GM19035 (cell line): ENCODE measurements around the gene TMEM35B.
"Not testable (repeated sequence)": the region's sequence is repeated elsewhere in the genome, so short reads cannot be mapped to it uniquely, and the experiment has no call there.

Source experiments
- ATAC-seq: cut with Tn5 transposase; IDR thresholded peaks from one replicate; pipeline ENCODE4 v1.9.1; 2021; ENCODE audit not compliant: unreplicated experiment

TMEM35B gene

GRCh38 chr1:34976384-34977209 lies 8.6 kb downstream of the TMEM35B start:
- ATAC-seq, result no peak

- ATAC-seq, result no peak
Observed at GRCh38 chr1:34975771-34976170, 9.4 kb downstream of the TMEM35B start.

- ATAC-seq, result no peak
Observed at GRCh38 chr1:34975338-34975737, 9.8 kb downstream of the TMEM35B start.

- ATAC-seq, result no peak
Observed at GRCh38 chr1:34974626-34975025, 10.5 kb downstream of the TMEM35B start.

- ATAC-seq, result no peak
Observed at GRCh38 chr1:34973326-34973725, 11.8 kb downstream of the TMEM35B start.

GRCh38 chr1:34970829-34971228 lies 14.3 kb downstream of the TMEM35B start:
- ATAC-seq, result no peak

GRCh38 chr1:34970220-34970735 lies 14.9 kb downstream of the TMEM35B start:
- no peak for ATAC-seq

GRCh38 chr1:34968297-34968696 lies 16.9 kb downstream of the TMEM35B start:
- not testable (repeated sequence) for ATAC-seq

- not testable (repeated sequence) for ATAC-seq
Observed at GRCh38 chr1:34967672-34968071, 17.5 kb downstream of the TMEM35B start.

- no peak for ATAC-seq
Observed at GRCh38 chr1:34965597-34965996, 19.6 kb downstream of the TMEM35B start.

- ATAC-seq, result no peak
Observed at GRCh38 chr1:34950428-34950827, 34.7 kb downstream of the TMEM35B start.

- not testable (repeated sequence) for ATAC-seq
Observed at GRCh38 chr1:34948739-34949138, 36.4 kb downstream of the TMEM35B start.

- ATAC-seq, result not testable (repeated sequence)
Observed at GRCh38 chr1:34947641-34948314, 37.4 kb downstream of the TMEM35B start.

- ATAC-seq, result no peak
Observed at GRCh38 chr1:34946211-34946610, 38.9 kb downstream of the TMEM35B start.

GRCh38 chr1:34941798-34942197 lies 43.3 kb downstream of the TMEM35B start:
- ATAC-seq, result not testable (repeated sequence)
